Adrenal gland (tissue), 5 donors: ENCODE measurements around the gene SNX5.
A peak's percentile ranks its signal among the peaks of the same experiment; 100 is the strongest.

ENCODE experiments used
- POLR2A ChIP-seq, 2 donors: fragments of 450-650 bp; IDR thresholded peaks; one replicate each; pipeline ENCODE4 v1.6.1; 2017; ENCODE audit warnings: antibody characterized with exemption in 2 of 2, mild to moderate bottlenecking in 2 of 2, moderate library complexity in 1 of 2
- TF ChIP-seq, protein P1 (sequence below), 6 experiments: fragments of 450-650 bp in 4 of 6; fragments of 200-600 bp in 2 of 6; sonication (generic) in 1 of 6; IDR thresholded peaks; 1 replicate in 5 of 6; 2 replicates in 1 of 6; pipeline versions ENCODE4 v1.5.1 to v1.8.0; 2016 to 2021; ENCODE audit warnings: antibody characterized with exemption in 6 of 6, mild to moderate bottlenecking in 2 of 6, moderate library complexity in 1 of 6
- donor health status: DM: no; HTN: no; CAD: no.

DNA sequence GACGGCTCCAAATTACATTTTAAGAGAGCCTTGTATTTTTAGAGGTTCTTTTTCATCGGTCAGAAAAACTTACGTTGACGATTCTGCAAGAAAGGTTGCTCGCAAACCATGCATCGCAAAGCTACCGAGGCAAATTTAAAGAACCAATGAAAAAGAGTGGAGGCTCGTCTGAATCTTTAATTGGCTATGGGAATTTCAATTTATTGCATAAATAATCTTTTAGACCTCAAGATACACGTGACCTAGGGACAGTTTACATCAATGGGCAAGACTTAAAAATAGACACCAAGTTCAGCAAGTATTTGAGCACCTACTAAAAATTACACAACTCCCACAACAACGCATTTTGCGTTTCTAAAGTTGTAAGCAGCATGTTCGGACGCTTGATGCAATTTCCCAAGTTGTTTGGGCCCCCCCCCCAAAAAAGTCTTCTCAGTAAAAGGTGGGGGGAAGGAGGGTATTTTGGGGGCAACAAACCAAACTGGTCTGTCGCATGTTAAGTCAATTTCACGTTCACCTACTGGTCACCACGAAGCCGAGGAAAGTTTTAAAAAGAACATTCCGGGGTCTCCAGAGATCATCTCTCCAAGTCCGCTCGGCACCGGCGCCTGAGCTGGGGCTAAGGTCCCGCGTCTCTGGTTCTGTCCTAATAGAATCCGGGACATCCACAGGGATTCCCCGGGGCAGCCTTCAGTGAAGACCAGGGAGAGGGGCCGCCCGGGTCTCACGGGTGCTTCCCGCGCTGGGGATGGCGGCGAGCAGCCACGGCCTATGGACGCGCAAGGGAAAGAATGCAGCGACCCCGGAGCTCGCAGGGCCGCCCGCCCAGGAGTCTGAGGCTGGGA is 851 bp downstream of the SNX5 start:
- peak in 1 of 2 donors; percentile 34 for TF ChIP-seq POLR2A (IDR thresholded peaks at IDR 0.05)
- TF ChIP-seq, protein P1, sequence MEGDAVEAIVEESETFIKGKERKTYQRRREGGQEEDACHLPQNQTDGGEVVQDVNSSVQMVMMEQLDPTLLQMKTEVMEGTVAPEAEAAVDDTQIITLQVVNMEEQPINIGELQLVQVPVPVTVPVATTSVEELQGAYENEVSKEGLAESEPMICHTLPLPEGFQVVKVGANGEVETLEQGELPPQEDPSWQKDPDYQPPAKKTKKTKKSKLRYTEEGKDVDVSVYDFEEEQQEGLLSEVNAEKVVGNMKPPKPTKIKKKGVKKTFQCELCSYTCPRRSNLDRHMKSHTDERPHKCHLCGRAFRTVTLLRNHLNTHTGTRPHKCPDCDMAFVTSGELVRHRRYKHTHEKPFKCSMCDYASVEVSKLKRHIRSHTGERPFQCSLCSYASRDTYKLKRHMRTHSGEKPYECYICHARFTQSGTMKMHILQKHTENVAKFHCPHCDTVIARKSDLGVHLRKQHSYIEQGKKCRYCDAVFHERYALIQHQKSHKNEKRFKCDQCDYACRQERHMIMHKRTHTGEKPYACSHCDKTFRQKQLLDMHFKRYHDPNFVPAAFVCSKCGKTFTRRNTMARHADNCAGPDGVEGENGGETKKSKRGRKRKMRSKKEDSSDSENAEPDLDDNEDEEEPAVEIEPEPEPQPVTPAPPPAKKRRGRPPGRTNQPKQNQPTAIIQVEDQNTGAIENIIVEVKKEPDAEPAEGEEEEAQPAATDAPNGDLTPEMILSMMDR (IDR thresholded peaks at IDR 0.05), result no peak
